Upper lobe of left lung (tissue), 4 donors: ENCODE data around the gene NENF.

Source experiments
- CTCF ChIP-seq, 6 experiments: fragments of 450-650 bp in 4 of 6; fragments of 200-600 bp in 2 of 6; sonication (generic) in 2 of 6; IDR thresholded peaks; one replicate each; pipeline ENCODE4 v1.5.1; 2016 to 2019; ENCODE audit warnings: antibody characterized with exemption in 6 of 6
- EP300 ChIP-seq, 4 donors: sonication (generic); formaldehyde crosslinking; IDR thresholded peaks; one replicate each; pipeline ENCODE4 v1.5.1; 2017; ENCODE audit warnings: antibody characterized with exemption in 4 of 4, control low read depth in 2 of 4
- POLR2A ChIP-seq, 4 donors: fragments of 450-650 bp; IDR thresholded peaks; one replicate each; pipeline ENCODE4 v1.5.1; 2016 to 2017; ENCODE audit warnings: antibody characterized with exemption in 4 of 4, mild to moderate bottlenecking in 2 of 4
- POLR2AphosphoS5 ChIP-seq, 2 donors: sonication (generic); formaldehyde crosslinking; IDR thresholded peaks; one replicate each; pipeline ENCODE4 v1.5.1; 2017; ENCODE audit warnings: antibody characterized with exemption in 2 of 2

- no peak for TF ChIP-seq CTCF (IDR thresholded peaks at IDR 0.05)
- TF ChIP-seq POLR2A (IDR thresholded peaks at IDR 0.05): no peak
- TF ChIP-seq EP300 (IDR thresholded peaks at IDR 0.05): no peak
- no peak for TF ChIP-seq POLR2AphosphoS5 (IDR thresholded peaks at IDR 0.05)
Measured at GRCh38 chr1:212450331-212450881, 17.7 kb downstream of the NENF start.
